NCI-H1105 (cell line): ENCODE results near the gene GULP1.

Experiments used
- DNase-seq: peaks from one replicate; lab custom pipeline; 2025; lab: John Stamatoyannopoulos, UW

The GULP1 gene

DNA sequence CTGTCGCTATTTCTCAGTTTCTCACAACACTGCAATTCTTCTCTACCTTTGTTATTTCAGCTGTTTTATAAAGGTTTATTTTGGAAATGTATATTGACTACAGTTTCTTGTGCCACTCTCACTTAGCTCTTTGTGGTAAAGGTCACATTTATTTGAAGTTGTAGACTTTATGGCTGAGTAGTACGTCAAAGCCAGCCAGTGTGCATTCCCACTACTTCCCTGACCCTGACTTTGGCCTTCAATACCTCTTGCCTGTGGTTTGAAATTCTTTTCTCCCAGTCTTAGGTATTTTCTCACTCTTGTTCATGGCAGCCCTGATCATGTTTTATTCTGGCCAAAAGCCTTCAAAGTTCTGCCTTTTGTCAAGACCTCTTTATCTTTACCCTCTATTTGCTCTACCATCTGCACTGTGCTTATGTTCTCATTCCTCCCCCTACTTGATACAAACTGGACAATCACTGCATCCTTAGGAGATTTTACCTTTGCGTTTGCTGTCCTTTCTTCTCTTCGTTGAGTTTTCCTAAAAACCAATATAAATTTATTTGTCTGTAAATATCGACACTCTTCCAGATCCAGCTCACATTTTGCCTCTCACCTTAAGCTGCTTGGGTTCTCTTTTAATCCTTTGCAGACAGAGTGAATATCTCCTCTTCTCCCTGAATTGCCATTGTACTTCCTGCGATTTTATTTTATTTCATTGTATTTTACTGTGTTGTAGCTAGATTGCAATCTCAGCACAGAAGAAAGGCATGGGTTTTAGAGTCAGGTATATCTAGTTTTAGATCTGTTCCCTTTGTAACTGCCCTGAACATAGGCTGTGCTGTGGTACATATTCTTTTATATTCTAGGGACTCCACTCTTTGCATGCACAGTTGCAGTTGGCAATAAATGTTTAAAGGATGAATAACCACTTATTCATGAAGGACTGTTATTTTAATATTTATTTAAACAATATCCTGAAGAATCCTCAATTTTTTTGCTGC lies 31.2 kb downstream of the GULP1 start:
- no peak for DNase-seq

DNA sequence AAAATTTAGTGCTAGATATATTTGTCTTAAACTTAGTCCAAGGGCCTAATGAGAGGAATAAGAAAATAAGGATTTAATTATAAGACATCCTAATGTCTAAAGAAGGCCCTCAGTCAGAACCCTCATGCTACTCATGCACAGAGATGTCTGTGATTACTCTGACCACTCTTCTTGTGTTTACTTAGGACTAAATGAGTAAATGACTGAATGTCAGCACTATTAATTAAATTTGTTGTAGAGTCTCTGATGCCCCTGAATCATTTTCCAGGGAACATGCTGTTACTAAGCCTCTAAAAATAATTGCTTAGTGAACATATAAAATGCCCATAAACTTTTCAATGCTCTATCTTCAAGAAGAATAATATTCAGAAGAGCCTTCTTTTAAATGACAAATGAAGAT lies 32.4 kb downstream of the GULP1 start:
- DNase-seq, result no peak

DNA sequence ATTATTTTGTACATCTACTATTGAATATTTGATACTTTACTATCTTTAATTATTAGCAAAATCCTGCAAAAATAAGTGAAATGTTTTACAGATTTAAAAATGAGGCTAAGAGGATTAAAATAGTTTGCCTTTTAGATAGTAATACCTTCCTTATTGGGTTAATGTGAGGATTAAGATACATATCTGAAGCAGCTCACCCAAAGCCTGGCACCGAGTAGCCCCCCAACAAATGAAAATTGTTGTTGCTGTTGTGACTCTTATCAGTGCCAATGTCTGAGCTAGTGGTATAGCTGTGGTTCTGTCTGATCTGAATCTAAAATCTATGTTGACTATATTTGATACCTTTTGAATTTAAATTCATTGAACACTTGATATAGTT lies 34.6 kb downstream of the GULP1 start:
- DNase-seq, result no peak

DNA sequence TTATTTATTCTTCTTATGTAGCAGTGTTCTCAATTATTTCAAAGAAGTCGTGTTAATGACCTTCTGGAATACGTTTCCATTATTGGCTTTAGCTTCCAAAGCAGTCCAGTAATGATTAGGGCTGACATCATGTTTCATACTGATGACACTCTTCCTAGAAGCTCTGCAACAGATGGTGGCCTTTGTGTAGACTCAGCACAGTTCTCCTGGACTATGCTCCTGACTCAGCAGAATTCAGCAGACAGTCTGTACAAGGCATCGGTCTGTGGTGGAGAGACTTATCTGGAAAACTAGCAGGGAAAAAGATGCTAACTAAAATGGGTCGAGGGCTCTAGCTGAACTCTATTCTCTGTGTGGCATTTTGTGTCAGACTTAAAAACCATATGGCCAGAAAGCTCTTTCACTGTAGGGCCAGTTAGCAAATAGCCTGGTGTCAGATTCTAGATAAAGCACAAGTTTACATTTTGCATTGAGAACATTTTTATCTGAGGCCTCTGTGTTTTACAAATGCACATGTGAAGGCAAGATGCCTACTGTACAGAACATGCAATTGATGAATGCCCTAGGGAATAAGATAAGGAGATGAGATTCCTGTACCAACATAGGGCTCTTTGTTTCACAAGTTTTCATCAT lies 35.1 kb downstream of the GULP1 start:
- no peak for DNase-seq

DNA sequence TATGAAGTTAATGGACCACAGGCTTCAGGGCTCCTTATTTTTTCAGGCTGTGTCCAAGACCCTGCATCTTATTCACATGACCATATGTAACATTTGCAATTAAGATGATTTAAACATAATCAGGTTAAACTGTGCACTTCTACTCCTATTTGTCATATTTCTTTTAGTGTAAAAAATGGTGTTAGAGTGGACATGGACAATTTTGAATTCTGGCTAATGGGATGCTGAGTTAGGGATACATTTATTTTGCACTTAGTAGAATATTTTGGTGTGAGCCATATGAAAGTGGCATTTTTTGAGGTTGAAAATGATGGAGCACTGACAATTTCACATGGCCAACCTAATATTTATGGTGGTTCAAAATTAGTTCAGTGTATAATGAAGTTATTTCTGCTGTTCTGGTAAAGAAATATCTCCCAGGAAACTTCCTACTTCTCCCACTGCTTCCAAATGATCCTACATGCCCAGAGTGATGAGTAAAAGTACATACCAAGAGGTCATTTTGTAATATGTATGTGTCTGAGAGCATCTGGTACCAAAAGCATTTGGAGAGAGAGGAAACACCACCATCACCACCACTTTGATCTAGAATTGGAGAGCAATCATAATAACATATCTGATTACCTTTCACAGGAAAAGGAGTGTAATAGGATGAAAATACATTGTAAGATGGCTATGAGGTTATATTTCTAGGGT lies 36.0 kb downstream of the GULP1 start:
- DNase-seq, result no peak

DNA sequence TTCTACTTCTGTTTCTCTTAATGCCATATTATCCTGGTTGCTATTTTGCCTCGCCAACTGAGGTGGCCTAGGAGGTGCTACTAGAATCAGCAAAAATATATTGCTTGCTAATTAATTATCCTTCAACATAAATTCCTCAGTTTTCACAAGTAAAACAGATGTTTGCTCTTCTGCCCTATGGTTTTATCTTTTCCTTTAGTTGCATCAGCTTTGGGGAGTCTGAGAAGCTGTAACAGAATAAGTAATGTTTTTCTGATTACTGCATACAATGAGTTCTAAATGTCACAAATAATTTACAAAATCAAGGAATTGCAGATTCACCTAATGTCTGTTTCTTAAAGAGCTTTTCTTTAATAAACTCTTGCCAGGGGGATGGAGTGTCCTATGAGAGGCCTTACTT lies 36.7 kb downstream of the GULP1 start:
- DNase-seq, result no peak

DNA sequence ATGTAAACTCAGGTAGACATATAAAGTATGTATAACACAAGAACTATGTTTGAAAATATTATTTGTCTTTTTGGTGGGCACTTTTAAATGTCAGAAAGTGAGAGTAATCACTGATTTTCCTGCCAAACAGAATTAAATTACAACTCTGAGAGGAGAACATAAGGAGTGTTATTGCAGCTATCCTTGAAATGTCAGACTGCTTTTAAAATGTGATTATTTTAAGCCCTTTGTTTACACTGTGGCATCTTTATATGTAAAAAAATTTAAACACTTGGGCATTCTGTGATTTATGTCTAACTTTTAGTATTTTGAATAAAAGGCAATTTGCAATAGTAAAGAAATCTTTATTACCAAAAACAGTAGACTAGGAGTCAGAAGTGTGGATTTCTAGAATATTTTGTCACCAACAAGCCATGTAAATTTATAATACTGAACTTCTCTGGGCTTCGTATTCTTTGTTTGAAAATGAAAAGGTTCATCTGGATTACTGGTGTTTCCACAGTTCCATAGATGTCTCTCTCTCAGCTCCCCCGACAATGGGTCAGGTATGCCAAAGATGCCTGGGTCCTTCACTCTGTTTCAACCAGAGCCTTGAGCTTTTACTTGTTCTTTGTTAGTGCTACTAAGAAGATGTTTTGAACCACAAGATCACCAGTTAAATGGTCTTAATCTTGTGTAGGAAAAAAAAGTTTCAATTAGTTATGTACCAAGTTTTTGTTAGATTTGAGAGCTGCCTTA lies 38.8 kb downstream of the GULP1 start:
- DNase-seq, result no peak

DNA sequence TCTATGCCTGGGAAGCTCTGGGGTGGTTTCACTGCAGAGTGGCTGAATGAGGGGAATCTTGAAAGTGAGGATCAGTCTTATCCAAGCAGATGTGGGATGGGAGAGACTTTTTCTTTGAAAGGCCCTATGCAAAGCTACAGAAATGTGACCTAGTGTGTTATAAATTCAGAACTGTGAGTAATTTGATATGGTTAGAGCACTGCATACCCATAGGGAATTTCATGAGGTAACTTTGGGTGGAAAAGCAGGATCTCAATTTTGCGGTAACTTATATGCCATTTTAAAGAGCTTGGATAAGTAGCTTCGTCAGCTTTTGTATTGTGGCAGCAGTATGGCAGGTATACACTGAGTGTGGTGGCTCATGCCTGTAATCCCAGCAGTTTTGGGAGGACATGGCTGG lies 40.9 kb downstream of the GULP1 start:
- no peak for DNase-seq

DNA sequence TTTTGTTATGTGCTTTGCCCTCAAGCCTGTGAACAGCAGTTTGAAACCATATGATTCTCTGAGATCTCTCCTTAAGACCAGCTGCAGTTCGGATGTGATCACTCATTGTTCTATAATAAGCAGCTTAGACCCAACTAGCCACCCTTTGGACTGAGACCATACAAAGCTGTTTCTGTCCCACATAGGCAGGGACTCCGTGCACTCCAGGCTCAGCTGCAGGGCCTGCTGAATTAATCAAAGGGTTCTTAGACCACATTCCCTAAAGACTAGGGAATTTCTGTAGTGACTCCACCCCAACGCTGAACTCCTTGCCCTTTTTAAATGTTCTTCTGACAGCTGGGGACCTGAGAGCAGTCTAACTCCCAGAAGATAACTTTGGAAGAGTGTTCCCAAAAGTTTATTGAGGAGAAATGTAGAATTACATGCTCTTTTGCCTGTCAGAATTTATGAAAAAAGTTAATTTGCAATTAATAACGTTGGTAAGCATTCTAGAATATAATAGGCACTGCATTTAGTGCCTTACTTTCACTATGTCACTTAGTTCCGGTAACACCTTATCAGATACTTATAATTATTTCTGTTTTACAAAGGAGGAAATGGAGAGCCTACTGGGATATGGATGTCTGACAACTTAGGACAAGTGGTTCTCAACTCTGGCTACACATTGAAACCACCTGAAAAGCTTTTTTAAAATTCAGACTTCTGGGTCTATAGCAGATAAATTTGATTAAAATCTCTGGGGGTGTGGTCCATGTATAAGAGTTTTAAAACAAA lies 42.3 kb downstream of the GULP1 start:
- DNase-seq, result no peak

DNA sequence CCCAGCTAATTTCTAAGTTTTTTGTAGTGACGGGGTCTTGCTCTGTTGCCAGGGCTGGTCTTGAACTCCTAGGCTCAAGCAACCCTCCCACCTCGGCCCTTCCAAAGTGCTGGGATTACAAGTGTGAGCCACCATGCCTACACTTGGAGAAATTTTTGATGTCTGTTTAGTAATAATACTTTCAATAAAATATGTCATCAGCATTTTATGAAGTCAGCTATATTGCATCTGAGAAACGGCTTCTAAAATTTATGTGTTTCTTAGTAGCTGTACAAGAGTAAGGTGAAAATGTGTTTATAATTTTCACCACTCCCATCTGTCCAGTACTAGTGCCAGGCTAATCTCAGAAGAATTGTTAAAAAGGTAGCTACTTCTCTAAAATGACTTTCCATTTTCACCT lies 46.8 kb downstream of the GULP1 start:
- no peak for DNase-seq

DNA sequence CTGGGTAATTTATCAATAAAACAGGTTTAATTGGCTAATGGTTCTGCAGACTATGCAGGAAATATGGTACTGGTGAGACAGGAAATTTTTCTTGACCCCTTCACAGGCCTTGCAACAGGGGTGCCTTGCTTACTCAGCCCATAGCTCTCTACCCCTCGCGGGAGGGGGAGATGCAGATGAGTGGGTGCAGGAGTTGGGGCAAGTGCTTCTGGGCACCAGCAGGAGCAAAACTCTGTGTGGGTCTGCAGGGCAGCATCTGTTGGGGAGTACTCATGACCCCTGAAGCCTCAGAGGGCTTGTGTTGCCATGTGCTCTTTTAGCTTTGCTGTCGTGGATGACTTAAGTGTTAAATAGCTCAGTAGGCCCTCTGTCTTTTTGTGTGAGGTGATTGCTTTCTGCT lies 48.6 kb downstream of the GULP1 start:
- DNase-seq, result no peak

- no peak for DNase-seq
Observed at GRCh38 chr2:188345020-188345419, 53.3 kb downstream of the GULP1 start.

- no peak for DNase-seq
Observed at GRCh38 chr2:188345426-188345825, 53.8 kb downstream of the GULP1 start.

GRCh38 chr2:188345831-188346458 lies 54.3 kb downstream of the GULP1 start:
- no peak for DNase-seq

DNA sequence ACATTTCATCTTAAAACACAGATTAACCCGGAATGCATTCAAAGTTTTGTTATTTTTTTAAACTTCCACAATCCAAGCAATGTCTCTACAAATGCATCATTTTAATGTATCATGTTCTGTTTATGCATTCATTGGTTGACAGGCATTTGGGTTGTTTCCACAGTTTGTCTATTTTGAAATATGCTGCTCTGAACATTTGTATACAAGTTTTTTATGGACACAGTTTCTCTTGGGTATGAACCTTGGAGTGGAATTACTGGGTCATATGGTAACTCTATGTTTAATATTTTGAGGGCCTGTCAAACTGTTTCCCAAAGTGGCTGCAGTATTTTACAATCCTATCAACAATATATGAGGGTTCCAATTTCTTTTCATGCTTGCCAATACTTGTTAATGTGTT lies 57.3 kb downstream of the GULP1 start:
- no peak for DNase-seq

DNA sequence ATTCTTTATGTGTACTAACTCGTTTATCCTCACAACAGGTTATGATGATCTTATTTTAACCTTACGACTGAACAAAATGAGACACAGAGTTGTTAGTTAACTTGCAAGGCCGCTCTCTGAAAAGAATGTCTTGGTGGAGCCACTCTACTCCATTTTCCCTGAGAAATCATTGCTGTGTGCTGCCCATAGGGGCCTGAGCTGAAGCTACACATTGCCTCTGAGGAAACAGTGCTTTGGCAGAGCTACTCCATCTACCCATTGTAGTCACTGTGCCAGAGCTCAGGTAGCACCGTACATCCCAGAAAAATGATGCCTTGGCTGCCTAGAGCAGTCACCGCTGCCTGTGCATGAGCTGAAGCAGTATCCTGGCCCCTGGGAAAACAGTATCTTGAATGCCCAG lies 61.6 kb downstream of the GULP1 start:
- DNase-seq, result no peak

DNA sequence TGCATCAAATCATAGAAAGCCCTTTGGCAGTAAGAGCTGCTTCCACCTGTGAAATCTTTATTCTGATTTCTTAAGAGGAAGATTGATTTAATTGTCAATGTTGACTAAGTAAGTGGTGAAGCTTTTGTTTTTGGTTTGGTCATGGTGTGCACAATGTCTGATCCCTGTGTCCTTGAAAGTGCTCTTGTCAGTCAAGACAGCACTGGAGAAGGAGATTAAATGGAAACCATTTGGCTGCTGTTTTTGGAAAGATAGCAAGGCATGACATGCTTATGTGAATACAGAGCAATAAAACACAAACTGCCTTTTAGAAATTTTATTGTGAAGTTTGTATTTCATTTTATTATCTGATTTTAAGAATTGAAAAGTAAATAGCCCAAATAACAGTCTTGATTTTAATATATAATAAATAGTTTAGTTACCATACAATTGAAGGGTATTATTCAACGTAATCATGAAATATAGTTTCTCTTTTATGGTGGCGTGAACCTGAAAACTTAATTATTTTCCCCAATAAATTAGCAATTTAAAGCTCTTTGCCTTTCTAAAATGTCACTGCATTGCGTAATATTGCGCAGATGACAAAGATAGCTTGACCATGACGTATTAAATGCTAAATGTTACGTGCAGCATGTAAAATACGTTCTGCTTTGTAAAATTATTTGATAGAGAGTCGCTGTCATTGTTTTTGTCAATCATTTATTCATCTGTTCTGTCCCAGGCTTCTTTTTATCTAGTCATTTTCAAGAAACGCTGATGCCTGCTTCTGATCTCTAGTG lies 69.0 kb downstream of the GULP1 start:
- DNase-seq, result no peak

- no peak for DNase-seq
Observed at GRCh38 chr2:188364033-188364630, 72.5 kb downstream of the GULP1 start.

- DNase-seq, result no peak
Observed at GRCh38 chr2:188365058-188365641, 73.5 kb downstream of the GULP1 start.
